Ishikawa (cell line): ENCODE results near the gene GSE1.

Experiments
- CREB1 ChIP-seq: IDR thresholded peaks from 2 replicates; pipeline ENCODE4 v1.6.1; 2012; ENCODE audit warnings: low read depth
- EGR1 ChIP-seq: IDR thresholded peaks from 2 replicates; pipeline ENCODE4 v1.6.1; 2012
- MAX ChIP-seq: IDR thresholded peaks from 2 replicates; pipeline ENCODE4 v1.6.1; 2012
- RAD21 ChIP-seq: IDR thresholded peaks from 2 replicates; pipeline ENCODE4 v1.6.1; 2012; ENCODE audit warnings: low read depth
- TAF1 ChIP-seq: IDR thresholded peaks from 2 replicates; pipeline ENCODE4 v1.6.1; 2012; ENCODE audit warnings: low read depth, mild to moderate bottlenecking
- TCF12 ChIP-seq: IDR thresholded peaks from 2 replicates; pipeline ENCODE4 v1.6.1; 2012; ENCODE audit warnings: low read depth
- ZBTB7A ChIP-seq: IDR thresholded peaks from 2 replicates; pipeline ENCODE4 v1.6.1; 2012; ENCODE audit warnings: low read depth

- TF ChIP-seq RAD21 (no peak), TCF12 (no peak), TAF1 (no peak), ZBTB7A (no peak), CREB1 (no peak), MAX (no peak), EGR1 (no peak)
Measured at GRCh38 chr16:85652431-85653221, 39.5 kb downstream of the GSE1 start.
